HCT116 (cell line): ENCODE data around the gene TEDC2.

Experiments
- CEBPB ChIP-seq: IDR thresholded peaks from 2 replicates; pipeline ENCODE4 v1.6.1; 2012; ENCODE audit warnings: low read depth
- EGR1 ChIP-seq: IDR thresholded peaks from 2 replicates; pipeline ENCODE4 v1.6.1; 2012; ENCODE audit warnings: low read depth
- POLR2A ChIP-seq: IDR thresholded peaks from 2 replicates; pipeline ENCODE4 v1.7.0; 2011; ENCODE audit warnings: borderline replicate concordance; ENCODE audit not compliant: insufficient read depth, insufficient read length; ENCODE audit errors: extremely low read depth

DNA sequence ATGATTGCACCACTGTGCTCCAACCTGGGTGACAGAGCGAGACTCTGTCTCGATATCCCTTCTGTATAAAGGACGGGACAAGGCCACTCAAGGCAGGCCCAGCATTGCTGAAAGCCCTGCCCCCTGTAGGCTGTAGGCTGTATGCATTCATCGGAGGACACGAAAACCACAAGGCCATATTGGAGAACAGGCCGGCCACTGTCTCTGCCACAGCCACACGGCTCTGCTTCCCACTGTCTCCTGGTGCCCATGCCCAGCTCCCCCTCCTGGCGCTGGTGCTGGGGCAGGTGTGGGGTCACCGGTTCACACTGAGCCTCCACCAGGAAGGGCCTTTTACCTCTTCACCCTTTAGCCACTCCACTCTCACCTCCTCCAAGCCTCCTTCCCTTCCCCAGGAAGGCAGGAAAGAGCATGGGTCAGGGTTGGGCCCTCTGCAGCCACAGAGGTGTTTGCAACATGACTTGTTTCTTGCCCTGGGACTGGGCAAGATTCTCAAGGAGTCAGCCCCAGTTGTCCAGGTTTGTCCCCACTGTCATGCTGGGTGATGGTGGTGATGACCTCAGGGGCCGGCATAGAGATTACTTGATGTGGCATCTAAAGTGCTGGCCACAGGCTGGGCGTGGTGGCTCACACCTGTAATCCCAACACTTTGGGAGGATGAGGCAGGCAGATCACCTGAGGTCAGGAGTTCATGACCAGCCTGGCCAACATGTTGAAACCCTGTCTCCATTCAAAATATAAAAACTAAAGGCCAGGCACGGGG is 5.9 kb downstream of the TEDC2 start:
- TF ChIP-seq CEBPB, result no peak
- no peak for TF ChIP-seq POLR2A
- no peak for TF ChIP-seq EGR1
